C4-2B (cell line): ENCODE results near the gene CYREN.
A peak's percentile ranks its signal among the peaks of the same experiment; 100 is the strongest.

Source experiments
- H3K27ac ChIP-seq: fragments of 450-650 bp; 2 replicates; pipeline ENCODE4 v1.5.1; 2017
- ZFX ChIP-seq: fragments of 450-650 bp; IDR thresholded peaks from 2 replicates; pipeline ENCODE4 v1.6.1; 2017
- TF ChIP-seq, protein P1 (sequence below): fragments of 450-650 bp; conservative IDR thresholded peaks from 2 replicates; pipeline ENCODE4 v1.5.1; 2017; ENCODE audit warnings: mild to moderate bottlenecking

Gene CYREN

DNA sequence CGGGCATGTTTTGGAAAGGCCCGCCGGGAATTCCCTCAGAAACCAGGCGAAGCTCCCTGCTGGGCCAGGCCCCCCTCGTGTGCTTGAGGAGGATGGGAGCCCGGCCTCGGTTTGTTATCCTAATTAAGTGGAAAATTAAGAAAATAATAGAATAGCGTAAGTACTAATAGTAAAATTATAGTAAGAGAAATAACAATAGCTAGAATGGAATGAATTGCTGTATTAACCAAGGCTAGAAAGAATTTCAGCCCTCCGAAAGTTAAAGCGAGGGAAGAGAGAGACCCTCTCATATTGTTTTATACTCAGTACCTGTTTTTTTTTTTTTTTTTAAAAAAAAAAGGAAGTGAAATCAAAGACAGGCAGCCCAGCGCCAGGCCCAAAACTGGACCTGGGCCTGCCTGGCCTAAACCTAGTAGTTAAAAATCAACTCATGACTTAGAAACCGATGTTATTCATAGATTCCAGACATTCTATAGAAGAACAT lies 533 bp upstream of the CYREN start:
- peak overlapping the region; percentile 97 for H3K27ac ChIP-seq
- TF ChIP-seq, protein P1, sequence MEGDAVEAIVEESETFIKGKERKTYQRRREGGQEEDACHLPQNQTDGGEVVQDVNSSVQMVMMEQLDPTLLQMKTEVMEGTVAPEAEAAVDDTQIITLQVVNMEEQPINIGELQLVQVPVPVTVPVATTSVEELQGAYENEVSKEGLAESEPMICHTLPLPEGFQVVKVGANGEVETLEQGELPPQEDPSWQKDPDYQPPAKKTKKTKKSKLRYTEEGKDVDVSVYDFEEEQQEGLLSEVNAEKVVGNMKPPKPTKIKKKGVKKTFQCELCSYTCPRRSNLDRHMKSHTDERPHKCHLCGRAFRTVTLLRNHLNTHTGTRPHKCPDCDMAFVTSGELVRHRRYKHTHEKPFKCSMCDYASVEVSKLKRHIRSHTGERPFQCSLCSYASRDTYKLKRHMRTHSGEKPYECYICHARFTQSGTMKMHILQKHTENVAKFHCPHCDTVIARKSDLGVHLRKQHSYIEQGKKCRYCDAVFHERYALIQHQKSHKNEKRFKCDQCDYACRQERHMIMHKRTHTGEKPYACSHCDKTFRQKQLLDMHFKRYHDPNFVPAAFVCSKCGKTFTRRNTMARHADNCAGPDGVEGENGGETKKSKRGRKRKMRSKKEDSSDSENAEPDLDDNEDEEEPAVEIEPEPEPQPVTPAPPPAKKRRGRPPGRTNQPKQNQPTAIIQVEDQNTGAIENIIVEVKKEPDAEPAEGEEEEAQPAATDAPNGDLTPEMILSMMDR: peak; percentile 16

DNA sequence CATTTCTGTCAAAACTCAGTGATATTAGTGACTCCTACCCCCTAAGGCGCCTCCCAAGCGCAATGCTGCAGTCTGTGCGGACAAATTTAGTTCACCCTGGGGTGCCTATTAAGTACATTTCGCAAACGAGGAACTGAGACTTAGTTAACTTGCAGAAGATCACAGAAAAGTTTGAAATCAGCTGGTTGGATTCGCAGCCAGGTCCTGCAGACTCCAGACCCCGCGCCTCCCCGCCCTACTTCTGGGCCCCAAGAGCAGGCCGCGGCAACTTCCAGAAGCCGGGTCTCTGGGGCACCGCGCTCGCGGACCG lies 588 bp downstream of the CYREN start:
- TF ChIP-seq, protein P1: no peak
- no peak for TF ChIP-seq ZFX
- peak overlapping the region; percentile 97 for H3K27ac ChIP-seq

DNA sequence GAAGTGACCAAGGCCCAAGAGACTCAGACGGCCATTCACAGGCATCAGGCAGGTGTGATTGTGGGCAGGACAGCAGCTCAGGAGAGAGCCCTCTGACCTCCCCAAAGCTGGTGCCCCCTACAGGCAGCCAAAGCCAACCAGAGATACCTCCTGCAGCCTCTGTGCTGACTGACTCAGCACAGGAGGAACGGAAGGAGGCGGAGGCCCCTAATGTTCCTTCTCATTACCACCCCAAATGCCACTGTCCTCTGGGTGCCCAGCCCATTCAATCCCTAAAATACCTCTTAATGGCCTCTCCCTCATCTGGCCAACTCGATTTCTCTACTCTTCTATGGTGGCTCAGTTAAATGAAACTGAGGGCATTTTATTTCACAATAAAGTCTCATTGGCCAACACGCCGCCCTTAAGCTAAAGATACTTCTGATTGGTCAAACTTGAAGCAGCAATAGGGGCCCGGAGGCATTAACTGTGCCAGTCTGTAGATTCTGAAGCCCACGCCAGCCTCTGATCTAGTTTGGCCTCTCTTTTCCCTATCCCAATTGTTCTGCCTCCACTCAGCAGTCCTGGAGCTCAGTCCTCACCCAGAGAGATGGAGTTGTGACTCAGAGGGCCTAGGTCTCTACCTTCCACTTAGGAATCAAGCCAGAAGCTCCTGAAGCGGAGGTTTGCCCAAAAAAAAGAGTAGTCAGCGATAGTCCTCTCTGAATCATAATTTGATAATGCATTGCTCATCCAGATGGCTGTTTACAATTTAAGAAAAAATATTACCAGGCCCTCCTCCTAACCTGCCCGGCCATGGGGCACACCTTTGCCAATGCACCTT lies 1.2 kb downstream of the CYREN start:
- peak overlapping the region; percentile 97 for H3K27ac ChIP-seq

DNA sequence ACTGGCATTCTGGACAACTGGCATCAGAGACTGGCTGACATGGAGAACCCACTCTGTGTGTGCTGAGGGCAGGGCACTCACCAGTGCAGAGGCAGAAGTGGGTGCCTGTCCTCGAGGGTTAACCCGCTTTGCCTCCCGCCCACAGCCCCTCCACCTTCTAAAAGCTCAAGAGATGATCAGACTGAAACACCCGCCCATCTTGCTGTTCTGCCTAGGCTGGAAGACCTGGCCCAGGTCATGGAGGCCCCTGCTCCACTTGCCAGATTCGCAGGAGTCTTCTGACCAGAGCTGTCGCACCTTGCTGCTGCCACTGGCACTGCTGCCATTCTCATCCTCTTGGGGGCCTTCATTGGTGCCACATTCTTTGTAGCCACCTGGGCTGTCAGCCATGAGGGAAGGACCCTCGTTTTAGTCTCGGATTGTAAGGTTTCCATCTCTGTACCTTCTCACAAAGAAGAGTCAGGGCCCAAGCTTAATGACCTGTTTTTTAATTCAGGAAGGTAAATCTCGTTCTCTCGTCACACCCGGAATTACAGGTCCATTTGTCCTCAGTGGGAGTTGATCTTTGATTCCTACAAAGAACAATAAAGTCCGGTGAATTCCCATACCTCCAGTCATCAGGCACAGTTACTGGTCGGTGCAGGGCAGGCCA lies 1.9 kb downstream of the CYREN start:
- TF ChIP-seq ZFX: no peak
- TF ChIP-seq, protein P1: no peak
- H3K27ac ChIP-seq: peak overlapping the region; percentile 97

More for the DNA sequence above, 1.2 kb downstream of the CYREN start:
- TF ChIP-seq, protein P1: peak; percentile 74
- no peak for TF ChIP-seq ZFX

DNA sequence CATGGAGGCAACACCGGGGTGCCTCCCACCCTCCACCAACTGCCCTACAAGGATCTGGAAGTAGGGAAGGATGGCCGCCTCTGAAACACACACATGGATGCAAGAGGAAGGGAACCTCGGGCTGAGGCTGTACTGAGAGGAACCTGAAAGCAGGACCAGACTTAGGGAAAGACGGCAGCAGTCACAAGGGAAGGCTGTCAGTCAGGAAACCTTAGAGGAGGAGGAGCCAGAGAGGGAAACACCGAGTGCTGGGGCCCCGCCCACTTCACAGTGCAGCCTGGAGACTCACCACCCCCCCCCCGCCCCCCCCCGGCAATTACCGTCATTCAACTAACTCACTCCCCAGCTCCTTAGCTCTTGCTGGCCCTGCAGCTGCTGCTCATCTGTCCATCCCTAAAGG lies 2.5 kb downstream of the CYREN start:
- TF ChIP-seq ZFX: no peak
- TF ChIP-seq, protein P1: no peak
- peak overlapping the region; percentile 6; the same call in 1 of the 2 replicates for H3K27ac ChIP-seq

DNA sequence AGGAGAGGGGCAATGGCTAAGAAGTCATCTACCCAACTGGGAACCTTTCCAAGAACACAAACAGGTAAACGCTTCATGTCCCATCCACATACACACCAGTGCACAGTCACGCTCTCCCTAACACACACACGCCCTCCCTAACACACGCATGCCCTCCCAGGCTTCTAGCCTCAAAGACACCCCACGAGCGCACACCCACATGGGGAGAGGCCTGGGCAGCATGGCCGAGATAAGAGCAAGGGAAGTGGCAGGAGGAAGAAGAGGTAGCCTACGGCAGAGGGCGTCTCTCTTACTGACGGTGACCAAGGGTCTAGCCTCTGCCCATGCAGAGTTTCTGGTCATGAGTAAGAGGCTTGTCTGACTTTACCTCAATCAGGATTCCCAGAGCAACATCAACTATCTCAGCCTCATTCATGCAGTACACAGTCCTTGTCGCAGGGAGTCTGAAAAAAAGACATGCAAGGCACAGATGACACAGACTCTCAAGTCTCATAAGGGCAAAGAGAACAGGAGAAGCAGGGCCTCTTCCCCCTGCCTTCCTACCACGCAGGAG lies 3.1 kb downstream of the CYREN start:
- H3K27ac ChIP-seq: peak overlapping the region; percentile 6; the same call in 1 of the 2 replicates

More for the DNA sequence above, 3.1 kb downstream of the CYREN start:
- no peak for TF ChIP-seq ZFX
- TF ChIP-seq, protein P1: no peak
